Fibroblast of the conjunctiva (primary cell): Measurements from ENCODE around the gene CCDC85C.

Experiments used
- DNase-seq: peaks from one replicate; pipeline ENCODE4 v3.0.0-alpha.2; 2010; ENCODE audit warnings: low read depth

The CCDC85C gene

GRCh38 chr14:99556134-99556791 is 47.7 kb downstream of the CCDC85C start:
- DNase-seq: no peak

- DNase-seq: no peak
Observed at GRCh38 chr14:99554757-99555531, 49.1 kb downstream of the CCDC85C start.

DNA sequence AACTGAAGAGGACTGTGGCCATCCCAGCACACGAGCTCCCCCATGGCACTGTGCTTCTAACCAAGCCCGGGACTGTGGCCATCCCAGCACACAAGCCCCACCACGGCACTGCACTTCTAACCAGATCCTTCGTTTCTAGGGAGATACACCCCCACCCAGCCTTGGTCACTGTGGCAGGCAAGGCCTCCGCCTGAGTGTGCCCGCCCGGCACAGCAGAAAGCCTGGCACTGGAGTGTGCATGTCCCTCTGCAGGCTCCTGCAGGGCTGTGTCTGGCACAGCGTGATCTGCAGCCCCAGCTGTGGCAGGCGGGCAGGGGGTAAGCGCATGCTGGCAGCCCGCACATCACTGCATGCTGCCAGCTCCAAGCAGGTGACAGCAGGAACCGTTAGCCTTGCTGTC is 49.8 kb downstream of the CCDC85C start:
- DNase-seq: no peak

DNA sequence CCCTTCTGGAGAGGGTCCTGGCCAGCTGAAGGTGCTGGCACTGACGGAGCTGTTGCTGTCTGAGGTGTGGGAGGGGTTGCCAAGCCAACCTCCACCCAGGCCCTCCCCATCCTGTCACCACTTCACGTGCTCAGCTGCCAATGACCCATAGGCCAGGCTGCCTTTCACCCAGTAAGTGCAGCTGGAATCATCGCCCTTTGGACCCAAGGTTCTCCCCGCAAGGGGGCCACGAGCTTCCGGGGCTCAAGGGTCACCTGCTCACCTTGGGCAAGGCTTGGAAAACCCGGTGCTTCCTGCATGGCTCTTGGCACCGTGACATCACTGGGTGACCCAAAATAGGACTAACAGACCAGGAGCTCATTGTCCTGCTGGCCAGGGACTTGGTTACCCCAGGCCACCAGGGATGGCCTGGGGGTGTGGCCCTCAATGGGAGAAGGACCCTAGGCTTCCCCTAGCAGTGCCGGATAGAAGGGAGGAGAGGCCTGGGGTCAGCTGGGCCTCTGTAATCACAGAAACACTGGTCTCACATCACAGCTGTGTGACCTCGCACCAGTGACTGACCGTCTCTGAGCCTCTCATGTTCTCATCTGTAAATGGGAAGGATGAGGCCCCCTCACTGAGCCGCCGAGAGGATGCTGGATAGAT is 51.3 kb downstream of the CCDC85C start:
- DNase-seq: no peak

DNA sequence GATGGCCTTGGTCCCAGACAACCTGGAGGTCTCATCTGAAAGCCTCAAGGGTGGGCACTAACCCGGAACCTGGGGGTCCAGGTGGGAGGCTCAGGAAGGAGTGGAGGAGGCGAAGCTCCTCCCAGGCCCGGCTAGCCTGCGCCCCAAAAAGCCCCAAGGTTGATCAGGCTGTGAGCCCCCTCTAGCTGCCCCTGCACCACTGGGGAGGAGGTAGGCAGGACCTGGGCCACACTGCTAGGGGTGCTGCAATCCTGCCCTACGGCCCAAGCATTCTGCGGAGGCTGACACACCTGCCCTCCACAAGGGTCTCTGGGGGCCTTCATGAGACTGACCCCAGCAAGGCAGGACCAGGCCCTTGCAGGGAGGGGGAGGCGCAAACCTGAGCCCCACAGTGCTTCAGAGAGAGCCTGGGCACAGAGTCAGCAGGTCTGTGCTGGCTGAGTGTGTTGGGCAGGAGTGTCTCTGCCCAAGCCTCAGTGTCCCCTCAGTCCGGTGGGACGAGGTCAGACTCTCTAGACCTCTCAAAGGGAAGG is 51.9 kb downstream of the CCDC85C start:
- no peak for DNase-seq

- DNase-seq: no peak
Observed at GRCh38 chr14:99551034-99551922, 52.7 kb downstream of the CCDC85C start.

- DNase-seq: no peak
Observed at GRCh38 chr14:99550387-99550992, 53.5 kb downstream of the CCDC85C start.

GRCh38 chr14:99549684-99550083 is 54.3 kb downstream of the CCDC85C start:
- no peak for DNase-seq

GRCh38 chr14:99548871-99549515 is 55.0 kb downstream of the CCDC85C start:
- DNase-seq: no peak

- no peak for DNase-seq
Observed at GRCh38 chr14:99548255-99548654, 55.8 kb downstream of the CCDC85C start.

- DNase-seq: no peak
Observed at GRCh38 chr14:99546234-99546879, 57.6 kb downstream of the CCDC85C start.

DNA sequence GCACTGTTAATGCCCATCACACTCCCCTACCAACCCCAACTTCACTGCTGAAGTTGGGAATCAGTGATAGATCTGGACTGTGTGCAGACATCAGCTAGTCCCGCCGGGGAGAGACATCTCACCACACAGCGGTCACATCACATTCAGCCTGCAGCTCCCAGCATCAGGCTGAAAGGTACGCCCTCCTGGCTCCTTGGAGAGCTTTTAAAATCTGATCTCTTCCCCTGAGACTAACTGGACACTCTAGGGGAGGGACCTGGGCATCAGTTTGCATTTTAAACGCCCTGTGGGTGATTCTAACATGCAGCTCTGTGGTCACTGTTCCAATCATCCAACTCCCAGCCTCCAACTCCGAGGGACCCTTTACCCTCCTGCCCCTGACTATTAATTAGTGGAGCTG is 58.4 kb downstream of the CCDC85C start:
- no peak for DNase-seq

DNA sequence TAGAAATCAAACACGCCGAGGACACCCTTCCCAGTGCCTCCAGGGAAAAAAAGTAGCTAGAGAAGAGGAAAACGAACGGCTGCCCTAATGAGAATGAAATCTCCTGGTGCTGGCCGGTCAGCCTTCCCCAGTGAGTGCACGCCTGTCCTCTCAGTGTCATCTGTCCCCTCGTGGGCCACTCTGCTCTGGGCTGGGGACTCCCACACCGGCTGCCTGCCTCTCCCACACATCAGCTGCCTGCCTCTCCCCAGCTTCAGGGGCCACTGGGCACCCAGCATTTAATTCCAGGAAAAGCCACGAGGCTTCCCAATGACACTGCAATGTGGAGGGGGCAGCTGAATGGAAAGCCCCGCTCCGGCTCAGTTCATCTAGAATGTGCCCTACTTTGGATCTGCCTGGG is 59.0 kb downstream of the CCDC85C start:
- DNase-seq: no peak

DNA sequence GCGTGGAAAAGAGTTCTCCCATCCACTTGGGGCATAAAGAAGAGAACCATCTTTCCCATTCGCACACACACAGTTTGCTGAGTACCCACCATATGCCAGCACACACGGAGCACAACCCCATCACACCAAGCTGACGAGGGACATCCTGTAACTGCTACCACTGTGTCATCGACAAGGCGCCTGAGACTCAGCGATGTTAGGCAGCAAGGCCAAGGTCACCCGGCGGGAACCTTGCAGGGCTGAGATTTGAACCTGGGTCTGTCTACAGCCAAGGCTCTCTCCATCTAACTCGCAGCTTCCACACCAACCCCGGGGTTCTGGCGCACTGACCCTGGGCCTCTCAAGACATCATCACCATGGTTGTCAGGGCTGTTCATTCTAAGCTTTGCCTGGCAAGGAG is 60.0 kb downstream of the CCDC85C start:
- DNase-seq: no peak

- no peak for DNase-seq
Observed at GRCh38 chr14:99543370-99543769, 60.6 kb downstream of the CCDC85C start.

GRCh38 chr14:99542566-99542965 is 61.4 kb downstream of the CCDC85C start:
- DNase-seq: no peak

DNA sequence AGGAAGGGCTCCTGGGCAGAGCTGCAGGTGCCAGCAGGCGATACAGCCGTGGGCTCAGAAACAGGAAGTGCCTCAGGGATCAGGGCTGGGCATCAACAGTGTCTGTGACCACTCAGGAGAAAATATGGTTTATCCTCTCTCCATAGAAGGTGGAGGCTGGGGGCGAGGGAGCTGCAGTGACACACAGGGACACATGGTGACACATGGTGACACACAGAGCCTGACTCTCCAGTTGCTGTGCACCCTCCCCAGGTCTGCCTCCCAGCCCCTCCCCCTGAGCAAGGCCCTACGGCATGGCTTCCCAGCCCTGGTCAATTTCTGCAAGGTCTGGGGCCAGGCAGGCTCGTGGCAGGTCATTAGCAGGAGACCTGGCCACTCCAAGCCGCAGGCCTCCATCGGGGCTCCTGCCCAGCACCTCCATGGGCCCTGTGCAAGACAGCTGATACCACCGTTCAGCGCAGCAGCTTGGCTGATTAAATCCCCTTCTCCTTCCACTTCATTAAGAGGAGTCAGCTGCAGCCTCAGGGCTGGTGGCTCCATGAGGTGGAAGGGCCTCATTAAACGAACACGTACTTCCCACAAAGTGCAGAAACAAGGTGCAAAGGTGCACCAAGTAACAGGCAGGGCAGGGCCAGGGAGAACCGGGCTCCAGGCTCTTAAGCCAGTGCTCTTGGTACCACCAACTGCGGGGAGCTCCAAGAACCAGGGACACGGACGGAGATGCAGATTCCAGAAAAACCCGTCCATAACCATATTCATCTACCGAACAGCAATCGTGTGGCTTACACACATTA is 62.1 kb downstream of the CCDC85C start:
- DNase-seq: no peak

DNA sequence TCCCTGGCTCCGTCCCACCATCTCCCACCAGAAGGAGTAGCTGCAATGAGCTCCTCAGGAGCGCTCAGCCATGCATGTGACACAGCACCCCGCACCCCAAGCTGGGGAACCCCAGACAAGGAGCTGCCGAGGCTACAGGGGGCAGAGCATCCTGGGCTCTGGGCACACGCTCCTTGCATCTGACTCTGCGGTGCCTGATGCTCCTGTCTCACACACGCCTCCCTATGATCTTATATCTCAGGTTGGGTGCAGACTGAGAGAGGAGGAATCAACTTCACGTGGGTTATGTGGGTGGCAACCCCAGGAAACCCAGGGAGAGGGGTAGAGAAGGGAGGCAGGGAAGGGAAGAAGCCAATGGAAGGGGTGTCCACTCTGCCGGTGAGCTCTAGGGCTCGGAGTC is 62.8 kb downstream of the CCDC85C start:
- no peak for DNase-seq

GRCh38 chr14:99540196-99541032 is 63.6 kb downstream of the CCDC85C start:
- no peak for DNase-seq
